DMS53 (cell line): ENCODE data around the gene MED13L.
"Not testable (repeated sequence)": the region's sequence is repeated elsewhere in the genome, so short reads cannot be mapped to it uniquely, and the experiment has no call there.

Source experiments
- DNase-seq: peaks from one replicate; lab custom pipeline; 2025; lab: John Stamatoyannopoulos, UW

Gene MED13L

GRCh38 chr12:116246490-116247179, 30.9 kb downstream of the MED13L start:
- DNase-seq = no peak

- DNase-seq = no peak
Measured at GRCh38 chr12:116245189-116245588, 32.3 kb downstream of the MED13L start.

- DNase-seq = no peak
Measured at GRCh38 chr12:116244474-116245090, 32.9 kb downstream of the MED13L start.

- peak; percentile 65 for DNase-seq
Measured at GRCh38 chr12:116244001-116244400, 33.5 kb downstream of the MED13L start.

GRCh38 chr12:116242740-116243139, 34.8 kb downstream of the MED13L start:
- no peak for DNase-seq

- no peak for DNase-seq
Measured at GRCh38 chr12:116241157-116241759, 36.2 kb downstream of the MED13L start.

- DNase-seq = not testable (repeated sequence)
Measured at GRCh38 chr12:116238570-116239119, 38.8 kb downstream of the MED13L start.

GRCh38 chr12:116238149-116238548, 39.3 kb downstream of the MED13L start:
- no peak for DNase-seq

GRCh38 chr12:116236976-116237375, 40.5 kb downstream of the MED13L start:
- no peak for DNase-seq

- DNase-seq = peak; percentile 75
Measured at GRCh38 chr12:116236148-116236731, 41.3 kb downstream of the MED13L start.

- DNase-seq = not testable (repeated sequence)
Measured at GRCh38 chr12:116234148-116234547, 43.3 kb downstream of the MED13L start.

GRCh38 chr12:116233669-116234068, 43.8 kb downstream of the MED13L start:
- no peak for DNase-seq

- DNase-seq = no peak
Measured at GRCh38 chr12:116227811-116228210, 49.7 kb downstream of the MED13L start.

GRCh38 chr12:116226026-116226425, 51.5 kb downstream of the MED13L start:
- no peak for DNase-seq

- peak; percentile 90 for DNase-seq
Measured at GRCh38 chr12:116222358-116222757, 55.1 kb downstream of the MED13L start.

- DNase-seq = no peak
Measured at GRCh38 chr12:116220756-116221155, 56.7 kb downstream of the MED13L start.

- DNase-seq = no peak
Measured at GRCh38 chr12:116217045-116217735, 60.3 kb downstream of the MED13L start.

- DNase-seq = no peak
Measured at GRCh38 chr12:116216022-116216756, 61.3 kb downstream of the MED13L start.

- DNase-seq = no peak
Measured at GRCh38 chr12:116215023-116215422, 62.5 kb downstream of the MED13L start.

GRCh38 chr12:116213885-116214527, 63.5 kb downstream of the MED13L start:
- no peak for DNase-seq

- DNase-seq = no peak
Measured at GRCh38 chr12:116213014-116213413, 64.5 kb downstream of the MED13L start.
